ENCODE data around the gene SC5D.

GRCh38 chr11:121337740-121338272, 45.2 kb downstream of the SC5D start:
- TF ChIP-seq, protein P1, sequence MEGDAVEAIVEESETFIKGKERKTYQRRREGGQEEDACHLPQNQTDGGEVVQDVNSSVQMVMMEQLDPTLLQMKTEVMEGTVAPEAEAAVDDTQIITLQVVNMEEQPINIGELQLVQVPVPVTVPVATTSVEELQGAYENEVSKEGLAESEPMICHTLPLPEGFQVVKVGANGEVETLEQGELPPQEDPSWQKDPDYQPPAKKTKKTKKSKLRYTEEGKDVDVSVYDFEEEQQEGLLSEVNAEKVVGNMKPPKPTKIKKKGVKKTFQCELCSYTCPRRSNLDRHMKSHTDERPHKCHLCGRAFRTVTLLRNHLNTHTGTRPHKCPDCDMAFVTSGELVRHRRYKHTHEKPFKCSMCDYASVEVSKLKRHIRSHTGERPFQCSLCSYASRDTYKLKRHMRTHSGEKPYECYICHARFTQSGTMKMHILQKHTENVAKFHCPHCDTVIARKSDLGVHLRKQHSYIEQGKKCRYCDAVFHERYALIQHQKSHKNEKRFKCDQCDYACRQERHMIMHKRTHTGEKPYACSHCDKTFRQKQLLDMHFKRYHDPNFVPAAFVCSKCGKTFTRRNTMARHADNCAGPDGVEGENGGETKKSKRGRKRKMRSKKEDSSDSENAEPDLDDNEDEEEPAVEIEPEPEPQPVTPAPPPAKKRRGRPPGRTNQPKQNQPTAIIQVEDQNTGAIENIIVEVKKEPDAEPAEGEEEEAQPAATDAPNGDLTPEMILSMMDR (IDR thresholded peaks at IDR 0.05), result no peak
- no peak for TF ChIP-seq ZNF416 (CRISPR knock-in tag; IDR thresholded peaks at IDR 0.05)
- TF ChIP-seq, protein P2, sequence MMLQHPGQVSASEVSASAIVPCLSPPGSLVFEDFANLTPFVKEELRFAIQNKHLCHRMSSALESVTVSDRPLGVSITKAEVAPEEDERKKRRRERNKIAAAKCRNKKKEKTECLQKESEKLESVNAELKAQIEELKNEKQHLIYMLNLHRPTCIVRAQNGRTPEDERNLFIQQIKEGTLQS (CRISPR knock-in tag; conservative IDR thresholded peaks at IDR 0.05), result no peak
- no peak for TF ChIP-seq GABPB1 (CRISPR knock-in tag; IDR thresholded peaks at IDR 0.05)
- TF ChIP-seq TCF7 (CRISPR knock-in tag; IDR thresholded peaks at IDR 0.05; ENCODE audit: low read depth), result no peak
- TF ChIP-seq PRRX2 (CRISPR knock-in tag; IDR thresholded peaks at IDR 0.05), result no peak
- TF ChIP-seq NR3C1 (CRISPR knock-in tag; conservative IDR thresholded peaks at IDR 0.05; ENCODE audit: low read depth), result no peak
- TF ChIP-seq ATF2 (CRISPR knock-in tag; IDR thresholded peaks at IDR 0.05; ENCODE audit: borderline replicate concordance, low read depth), result no peak
- no peak for TF ChIP-seq RELA (CRISPR knock-in tag; IDR thresholded peaks at IDR 0.05; ENCODE audit: borderline replicate concordance)
- TF ChIP-seq, protein P3, sequence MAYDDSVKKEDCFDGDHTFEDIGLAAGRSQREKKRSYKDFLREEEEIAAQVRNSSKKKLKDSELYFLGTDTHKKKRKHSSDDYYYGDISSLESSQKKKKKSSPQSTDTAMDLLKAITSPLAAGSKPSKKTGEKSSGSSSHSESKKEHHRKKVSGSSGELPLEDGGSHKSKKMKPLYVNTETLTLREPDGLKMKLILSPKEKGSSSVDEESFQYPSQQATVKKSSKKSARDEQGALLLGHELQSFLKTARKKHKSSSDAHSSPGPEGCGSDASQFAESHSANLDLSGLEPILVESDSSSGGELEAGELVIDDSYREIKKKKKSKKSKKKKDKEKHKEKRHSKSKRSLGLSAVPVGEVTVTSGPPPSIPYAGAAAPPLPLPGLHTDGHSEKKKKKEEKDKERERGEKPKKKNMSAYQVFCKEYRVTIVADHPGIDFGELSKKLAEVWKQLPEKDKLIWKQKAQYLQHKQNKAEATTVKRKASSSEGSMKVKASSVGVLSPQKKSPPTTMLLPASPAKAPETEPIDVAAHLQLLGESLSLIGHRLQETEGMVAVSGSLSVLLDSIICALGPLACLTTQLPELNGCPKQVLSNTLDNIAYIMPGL (CRISPR knock-in tag; IDR thresholded peaks at IDR 0.05), result no peak
- no peak for TF ChIP-seq ZBTB21 (CRISPR knock-in tag; IDR thresholded peaks at IDR 0.05; ENCODE audit: borderline replicate concordance)
- no peak for TF ChIP-seq MXD4 (CRISPR knock-in tag; IDR thresholded peaks at IDR 0.05; ENCODE audit: borderline replicate concordance)
